GM19395 (cell line): ENCODE measurements around the gene KATNAL2.

ENCODE experiments used
- ATAC-seq: cut with Tn5 transposase; IDR thresholded peaks from one replicate; pipeline ENCODE4 v1.9.1; 2021; ENCODE audit warnings: mild to moderate bottlenecking, moderate library complexity; ENCODE audit not compliant: unreplicated experiment

The KATNAL2 gene

GRCh38 chr18:46917108-46917802, at the start of gene KATNAL2, which contains the start of gene PIAS2:
Gene KATNAL2, plus strand, starts transcription at chr18:46917602. Its CDS starts 29,271 bp downstream, at chr18:46946873.
Gene PIAS2, minus strand, starts transcription at chr18:46917507. Its CDS starts 162 bp downstream, at chr18:46917345.
- peak; percentile 83 for ATAC-seq

GRCh38 chr18:46868169-46868921, 49.1 kb upstream of the KATNAL2 start:
- no peak for ATAC-seq

- ATAC-seq: no peak
These were observed 39.9 kb upstream of the KATNAL2 start for GRCh38 chr18:46877329-46877987.

- ATAC-seq: no peak
These were observed 34.2 kb upstream of the KATNAL2 start for GRCh38 chr18:46883180-46883579.

- ATAC-seq: no peak
These were observed 30.5 kb upstream of the KATNAL2 start for GRCh38 chr18:46886893-46887292.

- ATAC-seq: no peak
These were observed 28.4 kb upstream of the KATNAL2 start for GRCh38 chr18:46888965-46889364.

DNA sequence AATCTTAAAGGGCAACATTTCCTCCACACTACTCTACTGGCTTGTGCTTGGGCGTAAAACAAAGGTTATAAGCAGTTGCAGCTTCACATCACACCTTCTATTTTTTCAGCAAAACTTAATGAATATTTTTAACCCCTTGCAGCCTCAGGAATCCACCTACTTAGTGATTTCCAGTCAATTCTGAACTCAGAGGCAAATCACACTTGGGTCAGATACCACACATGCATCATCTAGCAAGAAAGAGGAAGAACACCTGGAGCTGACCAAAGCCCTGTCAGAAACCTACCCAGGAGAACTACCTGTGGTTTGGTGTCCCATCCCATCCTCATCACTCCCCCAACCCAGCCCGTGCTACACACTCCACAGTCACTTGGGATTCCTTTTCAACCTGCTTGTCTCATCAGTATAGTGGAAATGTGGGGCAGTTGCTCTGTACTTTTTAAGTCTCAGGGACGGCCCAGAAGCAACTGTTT, 25.6 kb upstream of the KATNAL2 start:
- peak; percentile 89 for ATAC-seq

DNA sequence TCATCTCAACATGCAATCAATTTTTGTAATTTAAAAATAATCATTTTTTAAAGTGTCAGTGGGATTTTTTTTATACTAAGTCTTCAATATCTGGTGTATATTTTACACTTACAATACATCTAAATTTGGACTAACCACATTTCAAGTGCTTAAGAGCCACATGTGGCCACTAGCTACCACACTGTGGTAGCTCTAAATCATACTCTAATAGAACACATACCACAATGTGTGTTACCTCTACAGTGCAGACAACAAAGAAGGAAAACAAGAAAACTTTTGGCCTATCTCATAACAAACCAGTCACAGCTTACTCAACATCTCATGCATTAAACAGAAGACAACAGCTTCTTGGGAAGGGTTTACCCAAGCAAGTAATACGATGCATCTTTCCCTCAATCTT, 24.6 kb upstream of the KATNAL2 start:
- peak; percentile 57 for ATAC-seq

DNA sequence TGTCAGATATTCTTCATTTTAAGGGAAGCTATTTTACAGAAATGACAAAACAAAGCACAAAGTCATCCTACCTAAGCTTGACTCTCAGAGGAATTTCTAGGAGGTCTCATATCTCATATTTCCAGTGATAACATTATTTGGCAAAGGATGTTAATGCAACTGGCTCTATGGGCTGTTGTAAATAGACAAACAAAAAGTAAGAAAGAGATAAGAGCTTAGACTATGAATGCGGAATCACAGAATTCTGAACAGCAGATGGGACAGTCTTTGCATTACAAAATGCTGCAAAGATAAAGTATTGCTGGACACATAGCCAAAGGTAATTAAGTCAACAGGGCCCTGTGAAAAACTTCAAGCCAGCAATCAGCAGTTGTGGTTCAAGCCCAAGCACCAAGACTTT, 24.0 kb upstream of the KATNAL2 start:
- no peak for ATAC-seq

DNA sequence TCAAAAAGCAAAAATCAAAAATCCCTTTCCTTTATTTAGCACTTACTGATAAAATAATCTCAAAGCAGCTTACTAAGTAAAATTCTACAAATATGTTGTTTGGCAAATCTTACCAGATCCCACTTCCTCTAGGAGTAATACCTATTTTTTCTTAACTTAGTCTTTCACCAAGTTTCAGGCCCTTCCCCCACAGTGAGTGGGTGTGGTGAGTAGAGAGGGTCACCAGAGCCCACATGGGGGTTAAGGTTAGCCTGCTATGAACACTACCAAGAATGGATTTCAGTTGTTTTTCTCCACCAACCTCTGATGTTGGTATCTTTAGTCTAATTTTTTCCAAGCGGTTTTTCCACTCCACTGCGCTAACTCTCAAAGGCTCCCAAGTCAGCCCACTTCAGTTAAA, 23.3 kb upstream of the KATNAL2 start:
- no peak for ATAC-seq

- peak; percentile 77 for ATAC-seq
These were observed 18.0 kb upstream of the KATNAL2 start for GRCh38 chr18:46899274-46899948.

DNA sequence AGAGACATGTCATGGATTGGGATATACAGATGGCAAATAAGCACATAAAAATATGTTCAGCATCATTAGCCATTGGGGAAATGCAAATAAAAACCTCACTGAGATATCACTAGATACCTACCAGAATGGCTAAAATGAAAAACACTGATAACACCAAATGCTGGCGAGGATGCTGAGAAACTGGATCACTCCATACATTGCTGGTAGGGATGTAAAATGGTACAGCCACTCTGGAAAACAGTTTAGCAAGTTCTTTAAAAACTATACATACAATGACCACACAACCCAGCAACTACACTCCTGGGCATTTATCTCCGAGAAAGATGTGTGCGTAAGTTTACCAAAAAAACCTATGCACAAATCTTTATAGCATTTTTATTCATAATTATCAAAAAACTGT, 14.0 kb upstream of the KATNAL2 start:
- ATAC-seq: no peak

- ATAC-seq: no peak
These were observed 7.9 kb upstream of the KATNAL2 start for GRCh38 chr18:46909497-46909896.

- ATAC-seq: no peak
These were observed 6.5 kb upstream of the KATNAL2 start for GRCh38 chr18:46910856-46911255.

DNA sequence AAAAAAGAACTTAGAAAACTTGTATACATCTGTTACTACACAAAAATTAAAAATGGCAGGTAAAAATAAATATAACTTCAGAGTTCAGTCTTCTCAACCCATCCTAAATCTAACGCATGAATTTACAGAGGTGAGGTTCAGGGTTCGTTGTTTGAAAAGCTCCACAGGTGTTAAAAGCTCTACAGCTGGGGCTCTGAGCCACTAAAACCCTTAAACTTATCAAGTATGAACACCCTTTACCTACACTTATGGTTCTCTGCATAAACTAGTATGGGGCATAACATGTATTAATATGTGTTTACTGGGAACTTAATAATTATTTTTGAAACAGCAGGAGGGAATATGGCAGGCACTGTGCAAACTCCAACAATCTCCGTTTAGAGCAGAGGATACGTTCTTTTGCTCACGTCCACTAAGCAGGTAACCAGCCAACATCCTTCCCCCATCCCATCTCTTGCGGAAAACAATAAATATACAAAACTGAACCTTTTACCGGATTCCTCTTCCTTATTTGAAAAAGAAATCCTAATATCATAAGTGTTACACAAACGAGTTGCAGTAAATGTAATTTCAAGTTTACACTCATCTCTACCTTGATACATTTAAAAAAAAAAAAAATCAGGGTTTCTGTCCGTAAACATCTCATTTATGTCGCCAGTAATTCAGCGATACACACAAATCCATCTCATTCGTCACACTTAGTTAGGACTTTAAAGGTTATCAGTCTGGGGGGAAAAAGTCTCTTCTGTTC, 1.4 kb upstream of the KATNAL2 start:
- no peak for ATAC-seq

GRCh38 chr18:46916551-46917107, 773 bp upstream of the KATNAL2 start:
- ATAC-seq: peak; percentile 42

DNA sequence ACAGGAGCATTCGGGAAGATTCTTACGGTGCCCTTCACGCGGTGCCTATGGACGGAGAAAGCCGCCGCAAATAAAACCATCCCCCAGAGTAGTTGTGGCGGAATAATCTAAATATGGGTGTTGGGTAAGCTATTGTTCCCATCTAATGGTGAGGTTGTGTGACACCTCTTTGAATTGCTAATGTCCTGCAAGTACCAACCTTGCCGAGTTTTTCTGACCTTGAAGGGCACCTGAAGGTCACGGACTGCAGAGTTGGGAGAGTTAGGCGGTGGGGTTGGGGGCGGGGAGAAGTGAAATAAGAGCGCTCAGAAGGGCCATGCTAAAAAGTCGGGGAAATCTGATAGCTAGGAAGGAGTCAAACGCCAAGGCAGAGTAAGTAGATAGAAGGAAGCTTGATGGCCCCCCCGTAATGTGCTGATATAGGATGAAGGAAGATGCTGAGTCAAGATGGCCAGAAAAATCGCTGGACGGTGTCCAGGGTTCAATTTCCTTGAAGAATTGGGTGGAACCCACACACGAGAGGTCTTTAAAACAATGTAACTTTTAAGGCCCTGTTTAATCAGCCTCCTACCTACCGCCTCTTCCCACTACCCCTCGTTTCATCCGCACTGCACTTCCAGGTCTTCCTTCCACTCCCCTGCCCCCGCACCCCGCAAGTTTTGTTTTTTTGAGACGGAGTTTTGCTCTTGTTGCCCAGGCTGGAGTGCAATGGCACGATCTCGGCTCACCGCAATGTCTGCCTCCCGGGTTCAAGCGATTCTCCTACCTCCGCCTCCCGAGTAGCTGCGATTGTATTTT, 600 bp downstream of the KATNAL2 start:
- ATAC-seq: peak; percentile 26

DNA sequence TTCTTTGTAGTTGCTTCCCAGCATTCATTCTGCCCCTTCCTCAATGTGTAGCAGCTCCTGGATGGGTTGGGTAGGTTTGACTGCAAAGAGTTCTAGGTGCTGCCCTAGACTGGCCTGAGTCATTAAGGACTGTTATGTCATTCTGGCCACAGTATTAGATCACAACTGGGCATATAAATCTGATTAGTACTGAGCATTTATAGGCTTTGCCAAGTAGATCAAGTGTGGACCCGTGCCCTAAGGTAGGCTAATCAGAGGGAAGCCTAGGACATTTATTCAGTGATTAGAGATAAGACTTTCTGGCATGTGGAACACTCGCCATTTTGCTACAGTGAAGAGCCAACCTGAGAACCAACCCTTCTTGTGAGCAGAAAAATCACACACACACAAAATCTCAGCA, 2.7 kb downstream of the KATNAL2 start:
- no peak for ATAC-seq

DNA sequence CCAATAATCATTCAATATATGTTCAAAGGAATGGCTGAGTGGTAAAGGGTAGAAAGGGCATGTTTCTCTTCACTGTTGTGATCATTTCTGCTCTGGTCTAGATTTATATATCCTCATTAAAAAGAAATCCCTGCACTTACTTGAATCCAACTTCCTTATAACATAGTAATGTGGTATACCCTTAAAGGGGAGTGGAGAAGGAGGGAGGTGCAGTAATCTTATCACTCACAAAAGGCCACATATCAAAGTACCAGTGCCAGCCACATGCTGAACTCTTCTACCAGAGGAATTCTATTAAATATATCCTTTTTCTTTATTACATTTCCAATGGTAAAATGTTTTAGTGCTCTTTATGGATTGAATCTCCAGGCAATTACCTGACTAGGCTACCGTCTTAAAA, 3.3 kb downstream of the KATNAL2 start:
- ATAC-seq: no peak
